Gastrocnemius medialis (tissue), 4 donors: ENCODE results near the gene CLDN18.

Source experiments
- CTCF ChIP-seq, 5 experiments: fragments of 450-650 bp in 3 of 5; fragments of 200-600 bp in 2 of 5; sonication (generic) in 2 of 5; IDR thresholded peaks in 4 of 5; conservative IDR thresholded peaks in 1 of 5; 1 replicate in 4 of 5; 2 replicates in 1 of 5; pipeline ENCODE4 v1.5.1; 2016 to 2019; ENCODE audit warnings: antibody characterized with exemption in 5 of 5, mild to moderate bottlenecking in 3 of 5, moderate library complexity in 3 of 5
- POLR2A ChIP-seq, 2 donors: fragments of 450-650 bp; IDR thresholded peaks; one replicate each; pipeline ENCODE4 v1.6.1; 2017; ENCODE audit warnings: antibody characterized with exemption in 2 of 2, mild to moderate bottlenecking in 2 of 2, moderate library complexity in 2 of 2

- TF ChIP-seq CTCF (IDR thresholded peaks at IDR 0.05 in 4 of 5, conservative IDR thresholded peaks at IDR 0.05 in 1 of 5) (no peak), POLR2A (IDR thresholded peaks at IDR 0.05) (no peak)
Observed at GRCh38 chr3:137972396-137972795, 37.6 kb upstream of the CLDN18 start.
